ENCODE data around the gene RNASEH2B. TPM values are rescaled to one million over a fixed set of nuclear protein-coding genes. Genes with fewer than 3 reads are reported as not detected.

The RNASEH2B gene
- total and polyA plus RNA-seq, 2 of the 8 experiments (the other 6 are each of a cell fraction or from before 2014, with no cell fraction given) = 19.3 to 43.9 TPM

- Histone ChIP-seq H4K20me1 (replicated peaks in 1 of 2; ENCODE audit: control insufficient read depth in 1 of 2, insufficient read depth in 2 of 2, low read length in 2 of 2) (no peaks in the 10 kb centered on the region), H2BK120ac (replicated peaks; ENCODE audit: low read depth, low read length) (no peak overlapping the region), H3K4me3 (ENCODE audit: extremely low read depth in 1 of 4, insufficient read depth in 2 of 4, low read depth in 3 of 4, low read length in 4 of 4) (no peak overlapping the region), H3K27me3 (replicated peaks in 1 of 4; ENCODE audit: control insufficient read depth in 3 of 4, extremely low read depth in 1 of 4, insufficient read depth in 3 of 4, low read length in 3 of 4) (no peaks in the 10 kb centered on the region), H3K27ac (ENCODE audit: low read depth, low read length) (no peak overlapping the region), H3K4me2 (ENCODE audit: insufficient read depth in 1 of 2, low read depth in 2 of 2, low read length in 2 of 2) (no peak overlapping the region), H3K79me1 (ENCODE audit: low read depth, low read length) (no peaks in the 10 kb centered on the region), H3K14ac (ENCODE audit: insufficient read length) (no peak overlapping the region), H3K4ac (replicated peaks; ENCODE audit: insufficient read length, low read depth, low read length) (no peak overlapping the region), H2AFZ (ENCODE audit: low read length) (no peak overlapping the region), H3K79me2 (ENCODE audit: control insufficient read depth in 1 of 2, insufficient read depth in 2 of 2, low read length in 2 of 2) (no peaks in the 10 kb centered on the region), H2BK12ac (ENCODE audit: low read depth, low read length) (no peak overlapping the region), H3K23ac (ENCODE audit: insufficient read length) (no peak overlapping the region), H2BK15ac (ENCODE audit: low read length) (no peak overlapping the region), H3K4me1 (replicated peaks in 1 of 4; ENCODE audit: control insufficient read depth in 3 of 4, insufficient read depth in 4 of 4, low read length in 3 of 4) (no peaks in the 10 kb centered on the region), H3K23me2 (ENCODE audit: low read depth, low read length) (no peaks in the 10 kb centered on the region), H3K36me3 (ENCODE audit: control insufficient read depth in 2 of 4, insufficient read depth in 4 of 4, low read length in 3 of 4) (no peaks in the 10 kb centered on the region), H3K9me3 (ENCODE audit: insufficient read depth in 2 of 2, low read depth in 1 of 2, low read length in 1 of 2) (no peaks in the 10 kb centered on the region), H2BK20ac (ENCODE audit: low read length) (no peak overlapping the region), H3K56ac (replicated peaks; ENCODE audit: insufficient read length, low read depth, low read length) (no peak overlapping the region), H2AK5ac (ENCODE audit: low read depth, low read length) (no peak overlapping the region), H4K8ac (ENCODE audit: extremely low read depth, insufficient read depth, low read length) (no peak overlapping the region), H2BK5ac (ENCODE audit: low read depth, low read length) (no peak overlapping the region), H3K9ac (replicated peaks in 1 of 4; ENCODE audit: extremely low read depth in 1 of 4, low read depth in 3 of 4, low read length in 3 of 4) (no peak overlapping the region), H3K18ac (ENCODE audit: extremely low read depth, low read length) (no peak overlapping the region), H4K5ac (ENCODE audit: insufficient read length, low read depth, low read length) (no peak overlapping the region), H4K91ac (replicated peaks; ENCODE audit: insufficient read length, low read length) (no peak overlapping the region)
- TF ChIP-seq ATF3 (IDR thresholded peaks at IDR 0.05; ENCODE audit: insufficient read depth, low read depth, low read length) = no peak
- TF ChIP-seq GTF2F1 (IDR thresholded peaks at IDR 0.05; ENCODE audit: borderline replicate concordance, low read depth, low read length) = no peak
- TF ChIP-seq SIRT6 (IDR thresholded peaks at IDR 0.05; ENCODE audit: low read length) = no peak
- TF ChIP-seq RNF2 (IDR thresholded peaks at IDR 0.05; ENCODE audit: borderline replicate concordance, low read depth, low read length, missing control alignments, poor library complexity, severe bottlenecking) = no peak
- no peak for TF ChIP-seq CEBPB (IDR thresholded peaks at IDR 0.05; ENCODE audit: low read depth, low read length)
- TF ChIP-seq ZNF274 (IDR thresholded peaks at IDR 0.05; ENCODE audit: borderline replicate concordance, extremely low read depth, low read length) = no peak
- TF ChIP-seq SIX5 (IDR thresholded peaks at IDR 0.05; ENCODE audit: low read depth, low read length) = no peak
- TF ChIP-seq BCL11A (IDR thresholded peaks at IDR 0.05; ENCODE audit: low read depth in 2 of 2, low read length in 2 of 2) = no peak
- no peak for TF ChIP-seq USF2 (IDR thresholded peaks at IDR 0.05; ENCODE audit: low read length)
- TF ChIP-seq ASH2L (IDR thresholded peaks at IDR 0.05; ENCODE audit: low read length) = no peak
- TF ChIP-seq CHD2 (IDR thresholded peaks at IDR 0.05; ENCODE audit: low read length) = no peak
- no peak for TF ChIP-seq E2F6 (IDR thresholded peaks at IDR 0.05)
- CTCF ChIA-PET (ENCODE audit: partially characterized antibody) = interaction anchor here (0.6 kb wide), 1 partner anchor 1250 kb away, joined by 3 read pairs; no protein-coding TSS in a partner anchor
- FAIRE-seq (no peak), DNase-seq (ENCODE audit: low read depth in 1 of 2, low spot score in 2 of 2) (no peak)
- WGBS, 2 experiments (ENCODE audit: extremely low coverage in 1 of 2, insufficient coverage in 1 of 2, insufficient read length in 1 of 2, insufficient replicate concordance in 2 of 2, low coverage in 1 of 2, low lambda C conversion rate in 2 of 2, missing lambda C conversion rate in 1 of 2) = 87% methylated on average over 2 of the region's 2 CpGs; no CpG with 5 or more reads in 1 of the 2 experiments
- POLR2A ChIA-PET (ENCODE audit: partially characterized antibody) = no interaction called here
Measured at GRCh38 chr13:50873467-50873866, 36.1 kb upstream of the RNASEH2B start.

All from H1 (cell line).